Testis (tissue), 3 donors: ENCODE data around the gene FYCO1. TPM values are rescaled to one million over a fixed set of nuclear protein-coding genes. Genes with fewer than 3 reads are reported as not detected.

ENCODE experiments used
- DNase-seq: peaks from one replicate; pipeline ENCODE4 v3.0.0-alpha.2; 2019
- H3K27ac ChIP-seq, 2 donors: fragments of 200-600 bp; sonication (generic); one replicate each; pipeline ENCODE4 v1.5.1; 2019
- H3K27me3 ChIP-seq: fragments of 200-600 bp; sonication (generic); one replicate; pipeline ENCODE4 v1.5.1; 2019
- H3K36me3 ChIP-seq: fragments of 200-600 bp; sonication (generic); one replicate; pipeline ENCODE4 v1.5.1; 2017; ENCODE audit warnings: low read depth; ENCODE audit errors: missing control alignments
- H3K4me1 ChIP-seq: fragments of 200-600 bp; sonication (generic); one replicate; pipeline ENCODE4 v1.5.1; 2019
- H3K4me3 ChIP-seq, 2 donors: fragments of 200-600 bp; sonication (generic); one replicate each; pipeline ENCODE4 v1.5.1; 2017 to 2019
- H3K9me3 ChIP-seq: fragments of 200-600 bp; sonication (generic); one replicate; pipeline ENCODE4 v1.5.1; 2017
- CTCF ChIP-seq, 3 experiments: fragments of 450-650 bp in 2 of 3; fragments of 200-600 bp in 1 of 3; sonication (generic) in 1 of 3; IDR thresholded peaks; one replicate each; pipeline ENCODE4 v1.5.1; 2016 to 2019; ENCODE audit warnings: antibody characterized with exemption in 3 of 3, mild to moderate bottlenecking in 2 of 3, moderate library complexity in 1 of 3
- POLR2A ChIP-seq: fragments of 450-650 bp; IDR thresholded peaks from one replicate; pipeline ENCODE4 v1.6.1; 2017; ENCODE audit warnings: antibody characterized with exemption, mild to moderate bottlenecking, moderate library complexity
- WGBS, 2 donors: methylation state at CpG; one replicate each; pipeline ENCODE4 v1.1.5; 2018; 5-methylcytosine and 5-hydroxymethylcytosine counted together
- intact Hi-C: fragments of 100-400 bp; cut with DNase I; formaldehyde crosslinking; loops from one replicate; pipeline ENCODE4 v1.15.1; 2023; ENCODE audit warnings: low total_unique reads
- polyA plus RNA-seq: library from polyadenylated mRNA; stranded (reverse); fragments of 350-450 nt; fragmentation: Illumina TruSeq; extraction: RNeasy Lipid Tissue Mini Kit (QIAGEN cat#74804); gene quantifications from one replicate; pipeline ENCODE4 v1.2.3, GENCODE V29; 2014; ENCODE audit warnings: low read depth, low replicate concordance; ENCODE audit not compliant: insufficient read depth
- total RNA-seq, 2 donors: library from RNA; depleted of rRNA; stranded (reverse); fragments of >200 nt; gene quantifications; one replicate each; pipeline ENCODE4 v1.2.3, GENCODE V29; 2016

The FYCO1 gene
- total and polyA plus RNA-seq, 3 donors from 2014 or later = 12.8 to 24.2 (median 21.7) TPM

GRCh38 chr3:45929042-45929679, 66.5 kb downstream of the FYCO1 start:
- WGBS, 2 donors = 87 to 88% methylated on average over 5 to 9 of the region's 9 CpGs
- intact Hi-C loops = no loop called here
- no peak overlapping the region for H3K27ac ChIP-seq
- no peaks in the 10 kb centered on the region for H3K27me3 ChIP-seq
- H3K9me3 ChIP-seq = no peaks in the 10 kb centered on the region
- no peaks in the 10 kb centered on the region for H3K36me3 ChIP-seq
- peak; percentile 42 for DNase-seq
- TF ChIP-seq CTCF (IDR thresholded peaks at IDR 0.05) = peak; percentile 44 to 55 (median 45)
- no peak for TF ChIP-seq POLR2A
- no peak overlapping the region for H3K4me3 ChIP-seq
- H3K4me1 ChIP-seq = no peaks in the 10 kb centered on the region

GRCh38 chr3:45927881-45928280, 67.7 kb downstream of the FYCO1 start:
- intact Hi-C loops = no loop called here

GRCh38 chr3:45923755-45924154, 71.9 kb downstream of the FYCO1 start:
- no peak overlapping the region for H3K4me3 ChIP-seq
- H3K36me3 ChIP-seq = no peaks in the 10 kb centered on the region
- no peak for DNase-seq
- no peaks in the 10 kb centered on the region for H3K27me3 ChIP-seq
- intact Hi-C loops = no loop called here
- no peak overlapping the region for H3K27ac ChIP-seq
- TF ChIP-seq CTCF (IDR thresholded peaks at IDR 0.05) = no peak
- no peak for TF ChIP-seq POLR2A
- WGBS, 2 donors = 71 to 78% methylated on average over 3 of the region's 3 CpGs
- H3K9me3 ChIP-seq = no peaks in the 10 kb centered on the region
- no peaks in the 10 kb centered on the region for H3K4me1 ChIP-seq

More at GRCh38 chr3:45927881-45928280, 67.7 kb downstream of the FYCO1 start:
- Histone ChIP-seq H3K4me3 (no peak overlapping the region), H3K36me3 (no peaks in the 10 kb centered on the region), H3K27me3 (no peaks in the 10 kb centered on the region), H3K27ac (no peak overlapping the region), H3K9me3 (no peaks in the 10 kb centered on the region), H3K4me1 (no peaks in the 10 kb centered on the region)
- no peak for TF ChIP-seq POLR2A
- TF ChIP-seq CTCF (IDR thresholded peaks at IDR 0.05) = no peak
- DNase-seq = no peak
- WGBS, 2 donors = 94 to 95% methylated on average over 2 of the region's 2 CpGs

- Histone ChIP-seq H3K36me3 (no peaks in the 10 kb centered on the region), H3K27me3 (no peaks in the 10 kb centered on the region), H3K27ac (no peak overlapping the region), H3K9me3 (no peaks in the 10 kb centered on the region), H3K4me3 (no peak overlapping the region), H3K4me1 (no peaks in the 10 kb centered on the region)
- DNase-seq = no peak
- WGBS, 2 donors = 95 to 96% methylated on average over 4 of the region's 4 CpGs
- TF ChIP-seq POLR2A (no peak), CTCF (IDR thresholded peaks at IDR 0.05) (no peak)
- intact Hi-C loops = no loop called here
These were observed 72.6 kb downstream of the FYCO1 start for GRCh38 chr3:45922950-45923590.

GRCh38 chr3:45922039-45922326, 73.6 kb downstream of the FYCO1 start:
- H3K9me3 ChIP-seq = no peaks in the 10 kb centered on the region
- TF ChIP-seq CTCF (IDR thresholded peaks at IDR 0.05) = no peak
- 83 to 93% methylated on average over 3 of the region's 3 CpGs for WGBS, 2 donors
- intact Hi-C loops = no loop called here
- H3K27me3 ChIP-seq = no peaks in the 10 kb centered on the region
- H3K36me3 ChIP-seq = no peaks in the 10 kb centered on the region
- no peak overlapping the region for H3K4me3 ChIP-seq
- no peak for DNase-seq
- H3K27ac ChIP-seq = no peak overlapping the region
- no peaks in the 10 kb centered on the region for H3K4me1 ChIP-seq
